DOHH2 (cell line): ENCODE data around the gene TTC13.

Source experiments
- H3F3A ChIP-seq: fragments of 200-600 bp; sonication (generic), shearing (Covaris generic); 2 replicates; pipeline ENCODE4 v1.6.0; 2016; ENCODE audit warnings: antibody characterized with exemption, mild to moderate bottlenecking; ENCODE audit not compliant: control insufficient read depth, insufficient read depth
- H3K27ac ChIP-seq: fragments of 200-600 bp; sonication (generic); 2 replicates; pipeline ENCODE4 v1.5.1; 2014; ENCODE audit warnings: low read depth, mild to moderate bottlenecking, low read length, moderate library complexity
- H3K27me3 ChIP-seq: fragments of 200-600 bp; sonication (generic); 2 replicates; pipeline ENCODE4 v1.6.1; 2014; ENCODE audit warnings: mild to moderate bottlenecking, low read length, mixed read lengths; ENCODE audit not compliant: control insufficient read depth
- H3K36me3 ChIP-seq: fragments of 200-600 bp; sonication (generic); 2 replicates; pipeline ENCODE4 v1.6.1; 2014; ENCODE audit warnings: mild to moderate bottlenecking, low read length, moderate library complexity, mixed read lengths; ENCODE audit not compliant: control insufficient read depth
- H3K4me1 ChIP-seq: fragments of 200-600 bp; sonication (generic); 2 replicates; pipeline ENCODE4 v1.6.1; 2014; ENCODE audit warnings: mild to moderate bottlenecking, low read length, mixed read lengths; ENCODE audit not compliant: control insufficient read depth
- H3K4me2 ChIP-seq: fragments of 200-600 bp; sonication (generic); 2 replicates; pipeline ENCODE4 v1.6.0; 2014; ENCODE audit warnings: mild to moderate bottlenecking, low read length, moderate library complexity
- H3K4me3 ChIP-seq: fragments of 200-600 bp; sonication (generic); 2 replicates; pipeline ENCODE4 v1.5.1; 2014; ENCODE audit warnings: mild to moderate bottlenecking, low read length, mixed read lengths
- H3K79me2 ChIP-seq: fragments of 200-600 bp; sonication (generic); 2 replicates; pipeline ENCODE4 v1.6.1; 2014; ENCODE audit warnings: mild to moderate bottlenecking, low read length, mixed read lengths; ENCODE audit not compliant: control insufficient read depth
- H3K9me2 ChIP-seq: fragments of 200-600 bp; sonication (generic); replicated peaks from 2 replicates; pipeline ENCODE4 v1.6.1; 2014; ENCODE audit warnings: mild to moderate bottlenecking, low read length, mixed read lengths; ENCODE audit not compliant: control insufficient read depth
- H3K9me3 ChIP-seq: fragments of 200-600 bp; sonication (generic); 2 replicates; pipeline ENCODE4 v1.6.1; 2014; ENCODE audit warnings: antibody characterized with exemption, low read length, mixed read lengths; ENCODE audit not compliant: control insufficient read depth, insufficient read depth
- H4K20me1 ChIP-seq: fragments of 200-600 bp; sonication (generic); 2 replicates; pipeline ENCODE4 v1.6.0; 2014; ENCODE audit warnings: low read depth, mild to moderate bottlenecking, antibody characterized with exemption, low read length, moderate library complexity; ENCODE audit not compliant: control insufficient read depth, insufficient read depth
- EZH2phosphoT487 ChIP-seq: fragments of 200-600 bp; sonication (generic); IDR thresholded peaks from 2 replicates; pipeline ENCODE4 v1.6.1; 2017; ENCODE audit warnings: borderline replicate concordance, mild to moderate bottlenecking, antibody characterized with exemption, low read length, moderate library complexity, mixed read lengths
- TF ChIP-seq, protein P1 (sequence below): fragments of 200-600 bp; sonication (generic); IDR thresholded peaks from one replicate; pipeline ENCODE4 v1.5.1; 2014; ENCODE audit warnings: antibody characterized with exemption, mild to moderate bottlenecking, low read depth, low read length; ENCODE audit not compliant: poor library complexity, severe bottlenecking

TTC13 gene

DNA sequence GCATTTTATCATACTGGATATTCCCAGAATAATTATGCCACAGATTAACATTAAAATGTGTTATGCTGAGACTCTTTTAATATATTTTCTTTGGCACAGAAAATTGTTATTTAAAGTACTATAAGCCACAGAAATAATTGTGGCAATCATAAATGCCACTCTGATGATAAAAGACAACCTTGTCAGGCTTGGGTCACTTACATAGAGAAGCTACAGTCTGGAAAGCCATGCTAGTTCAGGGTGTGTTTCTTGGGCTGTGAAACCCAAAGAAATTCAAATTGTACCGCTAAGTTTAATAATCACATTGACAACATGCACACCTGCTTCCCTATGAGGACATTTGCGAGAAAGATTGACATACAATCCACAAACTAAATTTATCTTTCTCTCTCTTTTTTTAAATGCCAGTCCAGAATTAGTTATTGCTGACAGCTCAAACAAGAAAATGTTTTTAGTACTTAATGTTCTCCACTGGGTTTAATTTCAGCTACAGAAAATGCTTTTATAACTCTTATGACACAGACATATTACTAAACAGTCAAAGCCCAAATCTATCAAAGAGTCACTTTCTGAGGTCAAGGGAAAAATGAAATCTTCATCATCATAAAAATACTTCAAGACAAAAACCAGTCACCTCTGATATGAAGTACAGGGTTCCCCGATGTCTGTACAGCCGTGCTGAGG lies 38.7 kb downstream of the TTC13 start:
- H3K36me3 ChIP-seq, result peaks cover 34% of the 10 kb centered on the region
- TF ChIP-seq, protein P1, sequence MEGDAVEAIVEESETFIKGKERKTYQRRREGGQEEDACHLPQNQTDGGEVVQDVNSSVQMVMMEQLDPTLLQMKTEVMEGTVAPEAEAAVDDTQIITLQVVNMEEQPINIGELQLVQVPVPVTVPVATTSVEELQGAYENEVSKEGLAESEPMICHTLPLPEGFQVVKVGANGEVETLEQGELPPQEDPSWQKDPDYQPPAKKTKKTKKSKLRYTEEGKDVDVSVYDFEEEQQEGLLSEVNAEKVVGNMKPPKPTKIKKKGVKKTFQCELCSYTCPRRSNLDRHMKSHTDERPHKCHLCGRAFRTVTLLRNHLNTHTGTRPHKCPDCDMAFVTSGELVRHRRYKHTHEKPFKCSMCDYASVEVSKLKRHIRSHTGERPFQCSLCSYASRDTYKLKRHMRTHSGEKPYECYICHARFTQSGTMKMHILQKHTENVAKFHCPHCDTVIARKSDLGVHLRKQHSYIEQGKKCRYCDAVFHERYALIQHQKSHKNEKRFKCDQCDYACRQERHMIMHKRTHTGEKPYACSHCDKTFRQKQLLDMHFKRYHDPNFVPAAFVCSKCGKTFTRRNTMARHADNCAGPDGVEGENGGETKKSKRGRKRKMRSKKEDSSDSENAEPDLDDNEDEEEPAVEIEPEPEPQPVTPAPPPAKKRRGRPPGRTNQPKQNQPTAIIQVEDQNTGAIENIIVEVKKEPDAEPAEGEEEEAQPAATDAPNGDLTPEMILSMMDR, result no peak
- no peak for TF ChIP-seq EZH2phosphoT487
- H3K9me2 ChIP-seq, result no peaks in the 10 kb centered on the region
- H3K4me1 ChIP-seq, result peaks cover 19% of the 10 kb centered on the region
- peaks cover 3% of the 10 kb centered on the region; the same call in 1 of the 2 replicates for H4K20me1 ChIP-seq
- H3K9me3 ChIP-seq, result no peaks in the 10 kb centered on the region
- no peaks in the 10 kb centered on the region for H3K27me3 ChIP-seq
- H3K79me2 ChIP-seq, result no peaks in the 10 kb centered on the region
- H3K27ac ChIP-seq, result no peak overlapping the region; the same call in 1 of the 2 replicates
- H3K4me2 ChIP-seq, result peak overlapping the region; percentile 42
- no peaks in the 10 kb centered on the region for H3F3A ChIP-seq
- H3K4me3 ChIP-seq, result 0 out of 2 replicates have a peak overlapping the region, but pooled peaks have one; percentile 14

DNA sequence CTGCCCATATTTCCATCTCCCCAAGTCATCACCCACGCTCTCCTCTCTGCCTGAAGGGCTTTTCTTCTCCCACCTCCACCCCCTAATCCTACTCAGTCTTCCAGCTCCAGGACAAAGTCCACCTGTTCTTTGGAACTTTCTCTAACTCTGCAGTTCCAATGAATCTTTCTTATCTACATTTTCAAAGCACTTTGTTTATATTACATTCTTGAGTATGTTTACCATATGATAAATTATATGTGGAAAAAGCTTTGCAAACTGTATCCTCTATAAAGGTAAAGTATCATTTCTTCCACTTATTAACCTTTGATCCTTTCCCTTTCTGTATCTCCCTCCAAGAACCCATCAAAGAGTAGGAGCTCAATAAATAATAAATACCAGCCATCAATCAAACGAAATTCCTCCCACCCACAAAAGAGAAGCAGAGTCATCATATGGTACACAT lies 39.7 kb downstream of the TTC13 start:
- Histone ChIP-seq H3K79me2 (no peaks in the 10 kb centered on the region), H3K4me1 (peaks cover 19% of the 10 kb centered on the region), H3F3A (no peaks in the 10 kb centered on the region), H3K4me3 (no peak overlapping the region), H3K27ac (no peak overlapping the region), H3K36me3 (peaks cover 29% of the 10 kb centered on the region), H3K27me3 (no peaks in the 10 kb centered on the region), H4K20me1 (peaks cover 3% of the 10 kb centered on the region; the same call in 1 of the 2 replicates), H3K4me2 (no peak overlapping the region), H3K9me2 (no peaks in the 10 kb centered on the region), H3K9me3 (no peaks in the 10 kb centered on the region)
- no peak for TF ChIP-seq EZH2phosphoT487

DNA sequence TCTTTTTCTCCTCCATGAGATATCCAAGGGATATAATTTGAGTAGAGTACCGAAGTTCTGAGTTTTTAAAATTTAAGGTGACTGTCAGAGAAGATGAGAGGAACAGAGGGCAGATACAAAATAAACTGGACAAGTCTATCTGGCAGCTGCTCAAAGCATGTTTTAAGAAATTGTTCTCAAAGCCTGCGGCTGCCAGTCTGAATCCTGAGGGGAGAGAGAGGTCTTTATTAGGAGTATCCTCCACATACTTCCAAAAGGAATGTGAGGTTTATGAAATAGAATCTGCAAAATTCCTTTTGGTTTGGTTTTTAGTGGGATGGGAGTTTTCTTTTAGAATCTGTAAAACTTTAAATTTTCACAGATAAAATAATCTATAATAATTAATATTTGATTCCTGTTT lies 41.3 kb downstream of the TTC13 start:
- Histone ChIP-seq H3K4me2 (no peak overlapping the region), H3K9me3 (no peaks in the 10 kb centered on the region), H4K20me1 (no peaks in the 10 kb centered on the region), H3K79me2 (no peaks in the 10 kb centered on the region), H3F3A (no peaks in the 10 kb centered on the region), H3K27me3 (no peaks in the 10 kb centered on the region), H3K4me3 (no peak overlapping the region), H3K27ac (no peak overlapping the region), H3K9me2 (no peaks in the 10 kb centered on the region), H3K4me1 (peaks cover 19% of the 10 kb centered on the region), H3K36me3 (peaks cover 19% of the 10 kb centered on the region; the same call in 1 of the 2 replicates)
- no peak for TF ChIP-seq EZH2phosphoT487
- TF ChIP-seq, protein P1, result no peak

DNA sequence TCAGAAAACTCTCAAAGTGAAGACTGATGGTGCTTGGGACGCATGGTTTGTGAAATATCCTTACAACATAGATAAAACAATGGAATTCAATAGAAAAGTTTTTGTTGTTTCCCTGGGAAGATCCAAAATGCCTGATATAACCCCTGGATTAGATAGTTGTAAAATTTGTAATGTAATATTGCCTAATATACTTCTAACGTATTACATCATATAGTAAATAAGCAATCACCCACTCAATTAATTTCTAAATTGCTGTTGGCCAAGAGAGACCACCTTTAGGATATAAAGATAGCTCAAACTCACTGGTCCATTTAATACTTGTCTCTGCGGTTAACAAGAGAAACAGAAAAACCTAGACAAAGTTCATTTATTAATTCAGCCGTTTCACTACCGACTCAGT lies 42.2 kb downstream of the TTC13 start:
- H3K79me2 ChIP-seq, result no peaks in the 10 kb centered on the region
- no peak for TF ChIP-seq EZH2phosphoT487
- TF ChIP-seq, protein P1, result no peak
- no peaks in the 10 kb centered on the region for H3F3A ChIP-seq
- no peaks in the 10 kb centered on the region for H4K20me1 ChIP-seq
- H3K27ac ChIP-seq, result no peak overlapping the region
- no peaks in the 10 kb centered on the region for H3K9me2 ChIP-seq
- H3K4me3 ChIP-seq, result no peak overlapping the region
- H3K4me1 ChIP-seq, result peaks cover 19% of the 10 kb centered on the region
- no peaks in the 10 kb centered on the region for H3K9me3 ChIP-seq
- H3K4me2 ChIP-seq, result no peak overlapping the region
- H3K27me3 ChIP-seq, result no peaks in the 10 kb centered on the region
- H3K36me3 ChIP-seq, result peaks cover 20% of the 10 kb centered on the region; the same call in 1 of the 2 replicates
